Natural killer cell (primary cell): ENCODE measurements around the gene KIF14. TPM values are rescaled to one million over a fixed set of nuclear protein-coding genes. Genes with fewer than 3 reads are reported as not detected.
"Not testable (repeated sequence)": the region's sequence is repeated elsewhere in the genome, so short reads cannot be mapped to it uniquely, and the experiment has no call there.

ENCODE experiments used
- ATAC-seq, 3 donors: fragments of 150-1000 bp in 2 of 3; fragments of 200-7000 bp in 1 of 3; cut with Tn5 transposase; 1 replicate in 1 of 3; 2 replicates in 2 of 3; pipeline ENCODE4 v1.10.0; 2021; ENCODE audit warnings: mild to moderate bottlenecking in 2 of 3, moderate library complexity in 2 of 3
- DNase-seq, 2 donors: peaks; one replicate each; pipeline versions ENCODE4 v3.0.0 to v3.0.0-alpha.2; 2013 to 2021; ENCODE audit warnings: mixed read lengths in 1 of 2
- H3K27ac ChIP-seq: one replicate; pipeline ENCODE4 v1.5.1; 2013; ENCODE audit warnings: mild to moderate bottlenecking, low read length
- H3K27me3 ChIP-seq: one replicate; pipeline ENCODE4 v1.6.1; 2013; ENCODE audit warnings: low read length; ENCODE audit not compliant: control insufficient read depth, insufficient read depth
- H3K36me3 ChIP-seq: one replicate; pipeline ENCODE4 v1.6.1; 2013; ENCODE audit warnings: low read length; ENCODE audit not compliant: control insufficient read depth, insufficient read depth
- H3K4me1 ChIP-seq: one replicate; pipeline ENCODE4 v1.6.1; 2013; ENCODE audit warnings: low read length; ENCODE audit not compliant: control insufficient read depth, insufficient read depth
- H3K4me3 ChIP-seq: one replicate; pipeline ENCODE4 v1.5.1; 2013; ENCODE audit warnings: low read length
- H3K9me3 ChIP-seq: one replicate; pipeline ENCODE4 v1.6.1; 2013; ENCODE audit warnings: low read length; ENCODE audit not compliant: control insufficient read depth, insufficient read depth
- H3K27ac Mint-ChIP-seq, 2 donors: one replicate each; pipeline ENCODE4 v1.8.0; 2022; ENCODE audit warnings: mild to moderate bottlenecking in 2 of 2, mixed read lengths in 2 of 2, moderate library complexity in 1 of 2
- H3K27me3 Mint-ChIP-seq, 2 donors: one replicate each; pipeline ENCODE4 v1.8.0; 2022; ENCODE audit warnings: low read depth in 2 of 2, mixed read lengths in 2 of 2
- H3K36me3 Mint-ChIP-seq: one replicate; pipeline ENCODE4 v1.8.0; 2022; ENCODE audit warnings: mixed read lengths
- H3K4me1 Mint-ChIP-seq, 2 donors: one replicate each; pipeline ENCODE4 v1.8.0; 2022; ENCODE audit warnings: mixed read lengths in 2 of 2
- H3K4me3 Mint-ChIP-seq: one replicate; pipeline ENCODE4 v1.8.0; 2022; ENCODE audit warnings: mild to moderate bottlenecking, moderate library complexity, mixed read lengths
- H3K9me3 Mint-ChIP-seq, 2 donors: one replicate each; pipeline ENCODE4 v1.8.0; 2022; ENCODE audit warnings: mixed read lengths in 2 of 2
- WGBS: methylation state at CpG from one replicate; pipeline ENCODE4 v1.1.7; 2013; ENCODE audit warnings: missing lambda C conversion rate; ENCODE audit not compliant: insufficient coverage; 5-methylcytosine and 5-hydroxymethylcytosine counted together
- intact Hi-C: fragments of 100-400 bp; cut with micrococcal nuclease; formaldehyde crosslinking; loops from one replicate; pipeline ENCODE4 v1.14.2; 2022
- total RNA-seq, 4 donors: library from RNA; stranded (reverse); fragments of 120-200 nt in 1 of 4; gene quantifications; one replicate each; pipeline versions ENCODE4 v1.2.3 to v1.2.4, GENCODE V29; 2013 to 2022
- TF ChIP-seq, protein P1 (sequence below): fragments of 200-600 bp; IDR thresholded peaks from one replicate; pipeline ENCODE4 v1.8.0; 2022; ENCODE audit warnings: antibody characterized with exemption

KIF14 gene
- total RNA-seq, 3 donors from 2014 or later (not counting 1 experiment from before 2014, with no cell fraction given), result 0.40 to 0.48 (median 0.40) TPM

DNA sequence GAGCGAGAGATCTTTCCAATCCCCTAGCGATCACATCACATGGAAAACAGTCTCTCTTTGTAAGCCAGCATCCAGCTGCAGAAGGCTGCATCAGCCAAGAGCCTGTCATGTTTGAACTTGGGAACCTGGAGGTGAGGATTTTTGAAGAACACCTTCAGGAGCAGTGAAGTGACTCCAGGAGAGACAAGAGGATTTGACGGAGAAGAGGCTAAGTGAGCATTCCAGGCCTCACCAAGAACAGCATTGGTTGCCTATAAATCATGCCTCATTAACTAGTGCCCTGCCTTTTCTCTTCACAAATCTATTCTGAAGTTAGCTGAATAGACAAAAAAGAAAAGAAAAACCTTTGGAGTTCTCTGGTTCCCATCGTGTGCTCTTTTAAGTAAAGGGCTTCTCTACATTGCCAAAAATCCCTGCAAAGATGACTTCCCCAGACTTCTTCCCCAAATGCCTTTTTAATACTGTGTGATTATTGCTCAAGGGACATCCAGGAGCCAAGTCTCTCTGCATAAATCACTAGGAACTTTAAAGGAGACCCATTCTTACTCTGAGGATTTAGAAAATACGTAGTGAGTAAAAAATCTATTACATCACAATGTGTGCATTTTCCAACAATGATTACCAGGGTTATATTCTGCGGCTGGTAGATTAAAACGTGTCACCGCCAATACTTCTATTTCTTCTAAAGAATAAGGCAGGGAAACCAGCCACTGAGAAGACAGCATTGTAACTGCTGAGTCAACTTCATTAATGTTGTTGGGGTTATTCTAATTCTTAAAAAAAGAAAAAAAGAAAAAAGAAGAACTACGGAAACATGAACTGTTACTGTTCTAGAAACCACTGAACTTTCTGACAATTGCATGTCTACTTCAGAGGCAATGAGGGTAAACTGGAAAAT lies 95.2 kb downstream of the KIF14 start:
- H3K27me3 ChIP-seq, result no peaks in the 10 kb centered on the region
- H3K4me3 ChIP-seq, result no peak overlapping the region
- Mint-ChIP-seq H3K4me3 (no peak overlapping the region), H3K4me1 (peaks cover 1 to 2% of the 10 kb centered on the region in 2 donors), H3K9me3 (no peaks in the 10 kb centered on the region), H3K27me3 (no peaks in the 10 kb centered on the region), H3K27ac (no peak overlapping the region), H3K36me3 (no peaks in the 10 kb centered on the region)
- ATAC-seq, result no peak
- no peaks in the 10 kb centered on the region for H3K9me3 ChIP-seq
- H3K4me1 ChIP-seq, result peaks cover 8% of the 10 kb centered on the region
- TF ChIP-seq, protein P1, sequence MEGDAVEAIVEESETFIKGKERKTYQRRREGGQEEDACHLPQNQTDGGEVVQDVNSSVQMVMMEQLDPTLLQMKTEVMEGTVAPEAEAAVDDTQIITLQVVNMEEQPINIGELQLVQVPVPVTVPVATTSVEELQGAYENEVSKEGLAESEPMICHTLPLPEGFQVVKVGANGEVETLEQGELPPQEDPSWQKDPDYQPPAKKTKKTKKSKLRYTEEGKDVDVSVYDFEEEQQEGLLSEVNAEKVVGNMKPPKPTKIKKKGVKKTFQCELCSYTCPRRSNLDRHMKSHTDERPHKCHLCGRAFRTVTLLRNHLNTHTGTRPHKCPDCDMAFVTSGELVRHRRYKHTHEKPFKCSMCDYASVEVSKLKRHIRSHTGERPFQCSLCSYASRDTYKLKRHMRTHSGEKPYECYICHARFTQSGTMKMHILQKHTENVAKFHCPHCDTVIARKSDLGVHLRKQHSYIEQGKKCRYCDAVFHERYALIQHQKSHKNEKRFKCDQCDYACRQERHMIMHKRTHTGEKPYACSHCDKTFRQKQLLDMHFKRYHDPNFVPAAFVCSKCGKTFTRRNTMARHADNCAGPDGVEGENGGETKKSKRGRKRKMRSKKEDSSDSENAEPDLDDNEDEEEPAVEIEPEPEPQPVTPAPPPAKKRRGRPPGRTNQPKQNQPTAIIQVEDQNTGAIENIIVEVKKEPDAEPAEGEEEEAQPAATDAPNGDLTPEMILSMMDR, result no peak
- no peaks in the 10 kb centered on the region for H3K36me3 ChIP-seq
- no peak for DNase-seq
- H3K27ac ChIP-seq, result no peak overlapping the region
- 76% methylated on average over 7 of the region's 9 CpGs for WGBS
- intact Hi-C loops, result no loop called here

DNA sequence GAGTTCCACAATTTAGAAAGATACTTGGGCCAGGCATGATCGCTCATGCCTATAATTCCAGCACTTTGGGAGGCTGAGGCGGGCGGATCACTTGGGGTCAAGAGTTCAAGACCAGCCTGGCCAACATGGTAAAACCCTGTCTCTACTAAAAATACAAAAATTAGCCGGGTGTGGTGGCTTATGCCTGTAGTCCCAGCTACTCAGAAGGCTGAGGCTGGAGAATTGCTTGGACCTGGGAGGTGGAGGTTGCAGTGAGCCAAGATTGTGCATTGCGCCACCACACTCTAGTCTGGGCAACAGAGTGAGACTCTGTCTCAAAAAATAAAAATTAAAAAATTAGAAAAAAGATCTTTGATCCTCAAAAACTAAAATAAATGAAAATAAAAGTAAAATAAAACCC lies 96.0 kb downstream of the KIF14 start:
- H3K4me3 Mint-ChIP-seq, H3K27ac Mint-ChIP-seq, H3K4me1 Mint-ChIP-seq, H3K27ac ChIP-seq, H3K4me1 ChIP-seq, H3K36me3 ChIP-seq, ATAC-seq, H3K36me3 Mint-ChIP-seq, intact Hi-C loops, DNase-seq, H3K9me3 ChIP-seq, H3K27me3 Mint-ChIP-seq, H3K4me3 ChIP-seq, H3K9me3 Mint-ChIP-seq, H3K27me3 ChIP-seq: not testable (repeated sequence)
- 98% methylated on average over 3 of the region's 5 CpGs for WGBS

DNA sequence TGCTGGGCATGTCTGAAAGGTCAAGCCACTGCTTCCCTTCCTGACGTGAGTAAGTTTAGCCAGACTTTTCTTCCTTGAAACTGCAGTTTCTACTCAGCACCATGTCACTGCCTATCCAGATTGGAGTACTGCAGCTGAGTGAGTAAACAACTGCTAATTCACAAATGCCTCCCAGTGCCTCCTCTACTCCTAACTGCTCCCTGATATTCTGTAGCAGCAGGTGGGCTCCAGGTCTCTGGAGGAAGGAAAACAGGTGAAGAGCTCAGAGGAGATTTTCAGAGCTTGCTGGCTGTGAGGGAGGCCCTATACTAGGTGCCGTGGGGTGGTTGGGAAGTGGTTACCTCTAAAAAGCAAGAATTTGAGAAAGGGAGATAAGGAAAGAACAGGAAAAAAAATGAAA lies 96.5 kb downstream of the KIF14 start:
- Histone ChIP-seq H3K4me3 (no peak overlapping the region), H3K27me3 (no peaks in the 10 kb centered on the region), H3K9me3 (no peaks in the 10 kb centered on the region), H3K36me3 (no peaks in the 10 kb centered on the region), H3K4me1 (no peaks in the 10 kb centered on the region), H3K27ac (no peak overlapping the region)
- Mint-ChIP-seq H3K9me3 (no peaks in the 10 kb centered on the region), H3K27ac (no peak overlapping the region), H3K27me3 (no peaks in the 10 kb centered on the region), H3K36me3 (no peaks in the 10 kb centered on the region), H3K4me1 (no peaks in the 10 kb centered on the region), H3K4me3 (no peak overlapping the region)
- 86% methylated on average over 2 of the region's 2 CpGs for WGBS
- TF ChIP-seq, protein P1, result no peak
- intact Hi-C loops, result no loop called here
- ATAC-seq, result no peak
- no peak for DNase-seq

DNA sequence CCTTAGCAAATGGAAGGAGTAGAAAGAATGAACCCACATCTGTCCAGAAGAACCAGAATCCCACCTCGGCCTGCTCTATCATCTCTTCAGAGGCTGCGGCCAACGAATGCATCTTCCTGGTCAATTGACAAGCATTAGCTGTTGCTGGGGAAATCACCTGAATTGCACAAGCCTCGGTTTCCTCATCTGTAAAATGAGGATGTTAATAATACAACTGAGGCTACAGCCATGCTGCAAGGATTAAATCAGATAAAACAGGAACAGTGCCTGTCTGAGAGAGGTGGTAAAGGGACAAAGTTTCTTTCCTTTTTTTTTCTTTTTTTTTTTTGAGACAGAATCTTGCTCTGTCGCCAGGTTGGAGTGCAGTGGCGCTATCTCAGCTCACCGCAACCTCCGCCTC lies 99.8 kb downstream of the KIF14 start:
- TF ChIP-seq, protein P1, result no peak
- H3K27me3 Mint-ChIP-seq, result no peaks in the 10 kb centered on the region
- Histone ChIP-seq H3K27ac (no peak overlapping the region), H3K9me3 (no peaks in the 10 kb centered on the region), H3K36me3 (no peaks in the 10 kb centered on the region), H3K27me3 (no peaks in the 10 kb centered on the region), H3K4me1 (no peaks in the 10 kb centered on the region), H3K4me3 (no peak overlapping the region)
- no peak for DNase-seq
- no peaks in the 10 kb centered on the region for H3K9me3 Mint-ChIP-seq
- intact Hi-C loops, result no loop called here
- H3K27ac Mint-ChIP-seq, result no peak overlapping the region
- 88% methylated on average over 8 of the region's 8 CpGs for WGBS
- no peak overlapping the region for H3K4me3 Mint-ChIP-seq
- no peaks in the 10 kb centered on the region for H3K36me3 Mint-ChIP-seq
- H3K4me1 Mint-ChIP-seq, result no peaks in the 10 kb centered on the region
- ATAC-seq, result no peak
